Lower lobe of right lung (tissue), 2 donors: ENCODE results near the gene OTOG. TPM values are rescaled to one million over a fixed set of nuclear protein-coding genes. Genes with fewer than 3 reads are reported as not detected.

Experiments
- ATAC-seq, 2 donors: fragments of 200-7000 bp; cut with Tn5 transposase; one replicate each; pipeline ENCODE4 v1.9.1; 2020 to 2022; ENCODE audit warnings: mild to moderate bottlenecking in 2 of 2, moderate library complexity in 2 of 2
- DNase-seq: peaks from one replicate; pipeline ENCODE4 v3.0.0-alpha.2; 2020
- H3K27ac ChIP-seq: fragments of 200-600 bp; one replicate; pipeline ENCODE4 v1.8.0; 2022
- H3K27me3 ChIP-seq: fragments of 200-600 bp; one replicate; pipeline ENCODE4 v1.8.0; 2022; ENCODE audit warnings: low read depth
- H3K36me3 ChIP-seq: fragments of 200-600 bp; one replicate; pipeline ENCODE4 v1.8.0; 2022; ENCODE audit warnings: mild to moderate bottlenecking
- H3K4me1 ChIP-seq: fragments of 200-600 bp; one replicate; pipeline ENCODE4 v1.8.0; 2022
- H3K4me3 ChIP-seq: fragments of 200-600 bp; one replicate; pipeline ENCODE4 v1.8.0; 2022; ENCODE audit warnings: mild to moderate bottlenecking
- H3K9me3 ChIP-seq: fragments of 200-600 bp; one replicate; pipeline ENCODE4 v1.8.0; 2022
- intact Hi-C: fragments of 100-400 bp; cut with DNase I; formaldehyde crosslinking; loops from one replicate; pipeline ENCODE4 v1.11.0; 2022
- total RNA-seq: library from RNA; stranded (reverse); fragmentation: NEBNext Ultra II Directional; extraction: Animal tissue kit (Norgen Biotek cat#: 25700); gene quantifications from one replicate; pipeline ENCODE4 v1.2.1, GENCODE V29; 2021
- TF ChIP-seq, protein P1 (sequence below): fragments of 200-600 bp; IDR thresholded peaks from one replicate; pipeline ENCODE4 v1.8.0; 2022; ENCODE audit warnings: antibody characterized with exemption, mild to moderate bottlenecking
- donor health status: DM: no; HTN: yes; CAD: no; lungs with severe emphysema.

The OTOG gene
- total RNA-seq, 1 donor from 2014 or later, result not detected

DNA sequence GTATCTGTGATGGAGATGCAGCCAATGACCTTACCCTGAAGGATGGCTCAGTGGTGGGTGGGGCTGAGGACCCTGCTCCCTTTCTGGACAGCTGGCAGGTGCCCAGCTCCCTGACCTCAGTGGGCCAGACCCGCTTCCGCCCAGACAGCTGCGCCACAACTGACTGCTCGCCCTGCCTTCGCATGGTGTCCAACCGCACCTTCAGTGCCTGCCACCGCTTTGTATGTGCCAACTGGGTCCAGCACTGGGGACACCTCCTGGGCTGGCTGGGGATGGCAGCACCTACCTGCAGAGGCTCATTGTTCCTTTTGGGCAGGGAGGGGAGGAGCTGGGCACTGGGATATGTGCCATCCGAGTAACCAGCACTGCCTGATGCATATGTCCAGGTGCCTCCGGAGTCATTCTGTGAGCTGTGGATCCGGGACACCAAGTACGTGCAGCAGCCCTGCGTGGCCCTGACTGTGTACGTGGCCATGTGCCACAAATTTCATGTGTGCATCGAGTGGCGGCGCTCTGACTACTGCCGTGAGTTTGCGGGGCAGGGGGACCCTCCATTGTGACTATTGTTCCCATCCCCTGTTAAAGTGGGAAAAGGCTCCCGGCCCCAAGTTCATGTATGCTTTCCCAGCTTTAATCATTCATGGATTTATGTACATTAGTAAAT lies 84.8 kb downstream of the OTOG start:
- ATAC-seq (no peak), DNase-seq (no peak)
- Histone ChIP-seq H3K4me3 (no peak overlapping the region), H3K27me3 (no peaks in the 10 kb centered on the region), H3K27ac (no peak overlapping the region), H3K36me3 (no peaks in the 10 kb centered on the region), H3K4me1 (no peaks in the 10 kb centered on the region), H3K9me3 (no peaks in the 10 kb centered on the region)
- TF ChIP-seq, protein P1, sequence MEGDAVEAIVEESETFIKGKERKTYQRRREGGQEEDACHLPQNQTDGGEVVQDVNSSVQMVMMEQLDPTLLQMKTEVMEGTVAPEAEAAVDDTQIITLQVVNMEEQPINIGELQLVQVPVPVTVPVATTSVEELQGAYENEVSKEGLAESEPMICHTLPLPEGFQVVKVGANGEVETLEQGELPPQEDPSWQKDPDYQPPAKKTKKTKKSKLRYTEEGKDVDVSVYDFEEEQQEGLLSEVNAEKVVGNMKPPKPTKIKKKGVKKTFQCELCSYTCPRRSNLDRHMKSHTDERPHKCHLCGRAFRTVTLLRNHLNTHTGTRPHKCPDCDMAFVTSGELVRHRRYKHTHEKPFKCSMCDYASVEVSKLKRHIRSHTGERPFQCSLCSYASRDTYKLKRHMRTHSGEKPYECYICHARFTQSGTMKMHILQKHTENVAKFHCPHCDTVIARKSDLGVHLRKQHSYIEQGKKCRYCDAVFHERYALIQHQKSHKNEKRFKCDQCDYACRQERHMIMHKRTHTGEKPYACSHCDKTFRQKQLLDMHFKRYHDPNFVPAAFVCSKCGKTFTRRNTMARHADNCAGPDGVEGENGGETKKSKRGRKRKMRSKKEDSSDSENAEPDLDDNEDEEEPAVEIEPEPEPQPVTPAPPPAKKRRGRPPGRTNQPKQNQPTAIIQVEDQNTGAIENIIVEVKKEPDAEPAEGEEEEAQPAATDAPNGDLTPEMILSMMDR, result no peak
- intact Hi-C loops, result no loop called here

- DNase-seq (no peak), ATAC-seq (peak in 1 of 2 donors; percentile 31)
- Histone ChIP-seq H3K4me1 (no peaks in the 10 kb centered on the region), H3K36me3 (no peaks in the 10 kb centered on the region), H3K27ac (no peak overlapping the region), H3K27me3 (no peaks in the 10 kb centered on the region), H3K9me3 (no peaks in the 10 kb centered on the region), H3K4me3 (no peak overlapping the region)
- TF ChIP-seq, protein P1, result no peak
- intact Hi-C loops, result no loop called here
Measured at GRCh38 chr11:17633279-17633986, 86.4 kb downstream of the OTOG start.

GRCh38 chr11:17633987-17634775 lies 87.1 kb downstream of the OTOG start:
- no peak overlapping the region for H3K4me3 ChIP-seq
- intact Hi-C loops, result no loop called here
- H3K27ac ChIP-seq, result no peak overlapping the region
- H3K36me3 ChIP-seq, result no peaks in the 10 kb centered on the region
- no peak for DNase-seq
- ATAC-seq, result peak; percentile 11 to 22
- H3K27me3 ChIP-seq, result no peaks in the 10 kb centered on the region
- H3K9me3 ChIP-seq, result no peaks in the 10 kb centered on the region
- TF ChIP-seq, protein P1, result no peak
- no peaks in the 10 kb centered on the region for H3K4me1 ChIP-seq

DNA sequence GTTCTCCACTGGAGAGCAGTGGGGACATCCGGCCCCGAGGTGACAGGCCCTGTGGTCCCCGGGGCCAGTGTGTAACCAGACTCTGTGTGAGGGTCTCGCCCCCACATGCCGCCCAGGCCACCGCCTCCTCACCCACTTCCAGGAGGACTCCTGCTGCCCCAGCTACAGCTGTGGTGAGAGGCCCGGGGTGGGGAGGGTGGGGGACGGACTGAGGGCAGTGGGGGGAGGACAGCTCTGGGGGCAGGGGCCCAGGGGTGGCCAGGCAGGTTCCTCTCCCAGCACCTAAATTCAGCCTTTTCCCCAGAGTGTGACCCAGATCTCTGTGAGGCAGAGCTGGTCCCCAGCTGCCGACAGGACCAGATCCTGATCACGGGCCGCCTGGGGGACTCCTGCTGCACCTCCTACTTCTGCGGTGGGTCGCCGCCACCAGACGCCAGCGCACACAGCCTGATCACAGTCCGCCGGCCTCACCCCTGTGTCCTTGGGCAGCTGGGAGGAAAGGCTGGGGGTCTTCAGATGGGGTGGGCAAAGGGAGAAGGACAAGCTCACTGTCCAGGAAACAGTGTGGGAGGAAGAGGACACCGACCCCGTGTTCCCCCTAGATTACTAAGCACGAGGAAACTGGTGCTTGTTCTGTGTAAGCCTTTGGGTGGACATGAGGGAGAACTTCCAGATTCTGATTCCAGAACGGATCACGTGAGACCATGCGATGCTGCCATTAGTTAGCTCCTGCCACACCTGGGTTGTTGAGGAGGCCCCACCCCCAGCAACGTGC lies 87.9 kb downstream of the OTOG start:
- DNase-seq (no peak), ATAC-seq (no peak)
- no peak overlapping the region for H3K4me3 ChIP-seq
- no peak overlapping the region for H3K27ac ChIP-seq
- H3K4me1 ChIP-seq, result no peaks in the 10 kb centered on the region
- H3K27me3 ChIP-seq, result no peaks in the 10 kb centered on the region
- TF ChIP-seq, protein P1, result no peak
- no peaks in the 10 kb centered on the region for H3K9me3 ChIP-seq
- intact Hi-C loops, result no loop called here
- no peaks in the 10 kb centered on the region for H3K36me3 ChIP-seq

DNA sequence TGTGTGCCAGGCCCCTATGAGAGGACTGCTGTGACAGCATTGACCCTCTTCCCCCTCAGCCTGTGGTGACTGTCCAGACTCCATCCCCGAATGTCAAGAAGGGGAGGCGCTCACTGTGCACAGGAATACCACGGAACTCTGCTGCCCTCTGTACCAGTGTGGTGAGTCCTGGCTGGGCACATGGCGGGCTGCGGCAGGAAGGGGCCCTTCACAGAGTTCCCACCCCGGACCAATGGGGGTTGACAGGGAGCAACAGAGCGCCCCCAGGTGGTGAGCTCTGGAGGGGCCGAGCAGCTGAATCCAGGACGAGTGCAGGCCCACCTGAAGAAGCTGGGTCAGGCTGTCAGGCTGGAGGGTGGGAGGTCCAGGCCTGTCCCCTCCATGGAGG lies 88.5 kb downstream of the OTOG start:
- intact Hi-C loops, result no loop called here
- DNase-seq (no peak), ATAC-seq (no peak)
- TF ChIP-seq, protein P1, result no peak
- Histone ChIP-seq H3K27me3 (no peaks in the 10 kb centered on the region), H3K4me1 (no peaks in the 10 kb centered on the region), H3K4me3 (no peak overlapping the region), H3K27ac (no peak overlapping the region), H3K9me3 (no peaks in the 10 kb centered on the region), H3K36me3 (no peaks in the 10 kb centered on the region)
